ENCODE measurements around the gene C16orf96.

C16orf96 gene

DNA sequence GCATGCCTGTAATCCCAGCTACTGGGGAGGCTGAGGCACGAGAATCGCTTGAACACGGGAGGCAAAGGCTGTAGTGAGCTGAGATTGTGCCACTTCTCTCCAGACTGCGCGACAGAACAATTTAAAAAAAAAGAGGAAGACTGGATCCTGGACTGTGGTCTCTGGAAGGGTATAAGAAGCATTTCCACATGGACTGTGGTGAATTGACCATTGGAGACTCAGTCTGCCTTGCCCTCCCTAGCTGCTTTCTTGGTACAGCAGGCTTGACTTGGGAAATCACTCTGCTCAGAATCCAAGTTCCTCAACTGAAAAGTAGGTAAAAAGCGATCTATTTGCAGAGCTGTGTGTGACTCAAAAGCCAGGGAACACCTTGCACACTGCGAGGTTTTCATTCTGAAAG is 67.5 kb downstream of the C16orf96 start:
- DNase-seq = no peak

DNA sequence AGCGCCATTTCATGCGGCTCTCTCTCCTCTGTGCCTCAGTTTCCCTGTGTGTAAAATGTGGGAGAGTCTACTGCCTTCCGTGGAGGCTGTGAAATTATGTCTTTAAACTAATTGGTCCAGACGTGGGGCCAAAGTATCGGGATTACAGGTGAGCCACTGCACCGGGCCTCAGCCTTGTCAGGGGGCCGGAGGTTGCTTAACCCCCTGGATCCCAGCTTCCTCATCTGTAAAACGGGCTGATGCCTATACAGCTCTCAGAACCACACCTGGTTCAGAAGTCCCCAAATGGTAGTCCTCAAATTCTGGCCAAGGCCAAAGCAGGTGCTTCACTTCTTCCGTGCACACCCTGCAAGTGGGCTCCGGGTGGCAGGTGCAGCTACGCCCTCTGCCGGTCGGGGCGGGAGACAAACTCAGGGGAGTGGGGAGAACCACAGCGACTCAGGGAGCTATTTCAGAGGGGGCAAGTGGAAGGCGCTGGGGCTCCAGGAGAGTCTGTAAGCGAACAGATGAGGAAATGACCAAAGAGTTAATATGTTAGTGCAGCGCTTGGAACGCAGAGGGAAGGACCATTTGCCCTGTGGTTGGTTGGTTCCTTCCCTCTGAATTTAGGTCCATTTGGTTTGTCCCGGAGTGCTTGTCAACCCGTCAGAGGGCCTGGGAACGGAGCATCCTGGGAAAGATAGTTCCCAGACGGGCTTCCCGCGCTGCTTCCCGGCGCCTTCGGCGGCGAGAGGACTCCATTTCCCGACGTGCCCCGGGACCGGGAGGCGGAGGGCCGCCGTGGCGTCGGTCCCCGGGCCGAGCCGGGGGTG is 68.1 kb downstream of the C16orf96 start, which contains the start of gene MGRN1:
MGRN1 (plus strand) TSS at position 812 of the 812 bp plus-strand sequence. CDS start 135 bp downstream, outside the sequence.
- DNase-seq = peak; percentile 92

DNA sequence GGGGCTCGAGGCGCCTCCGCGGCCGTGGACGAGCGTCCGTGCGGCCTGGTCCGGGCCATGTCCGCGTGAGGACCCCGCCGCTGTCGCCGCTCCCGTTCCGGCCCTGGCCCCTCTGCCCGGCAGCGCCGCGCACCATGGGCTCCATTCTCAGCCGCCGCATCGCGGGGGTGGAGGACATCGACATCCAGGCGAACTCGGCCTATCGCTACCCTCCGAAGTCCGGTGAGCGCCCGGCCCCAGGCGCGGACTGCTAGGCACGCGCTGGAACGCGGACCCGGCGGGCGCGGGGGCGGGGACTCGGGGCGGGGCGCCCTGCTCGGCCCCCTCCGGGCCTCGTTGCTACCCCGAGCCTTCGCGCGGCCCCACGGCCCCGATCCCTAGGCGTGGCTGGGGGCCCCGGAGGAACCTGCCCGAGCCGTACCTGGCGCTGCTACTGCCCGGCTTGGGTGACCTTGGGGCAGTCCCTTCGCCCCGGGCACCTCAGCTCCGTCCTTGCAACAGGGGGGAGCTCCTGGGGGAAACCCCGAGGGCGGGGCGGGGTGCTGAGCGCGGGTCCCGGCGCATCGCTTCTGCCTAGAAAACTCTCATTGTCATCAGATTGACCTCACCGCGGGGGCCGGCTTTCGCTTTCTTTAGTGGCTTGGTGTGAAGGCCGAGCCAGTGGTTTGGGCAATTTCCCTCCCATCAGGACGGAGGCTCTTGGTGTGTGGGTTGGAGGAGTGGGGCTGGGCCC is 68.9 kb downstream of the C16orf96 start:
- DNase-seq = peak; percentile 51

DNA sequence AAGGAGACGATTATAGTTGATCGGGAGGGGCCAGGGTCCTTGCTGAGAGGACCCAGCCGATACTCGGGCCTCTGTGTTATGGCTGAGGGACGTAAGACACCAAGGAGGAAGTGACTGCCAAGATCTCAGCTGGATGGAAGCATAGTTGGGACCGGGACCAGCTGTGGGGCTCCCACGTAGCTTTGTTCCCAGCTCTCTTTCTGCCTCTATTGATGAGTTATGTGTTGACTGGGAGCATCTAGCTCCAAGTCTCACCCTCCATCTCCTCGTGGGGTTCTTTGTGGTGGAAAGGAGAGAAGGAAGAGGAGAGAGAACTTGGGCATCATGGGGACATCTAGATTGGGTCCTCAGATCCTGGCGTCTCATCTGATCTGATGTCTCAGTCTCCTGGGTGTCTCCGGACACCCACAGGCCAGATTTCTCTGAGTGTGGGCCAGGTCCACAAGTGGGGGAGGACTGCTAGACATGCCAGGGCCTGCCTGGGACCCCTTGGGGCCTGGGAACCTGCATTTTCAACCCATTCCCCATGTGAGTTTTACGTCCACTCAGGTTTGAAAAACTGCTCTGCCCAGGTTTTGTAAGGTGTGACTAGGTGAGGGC is 69.5 kb downstream of the C16orf96 start:
- DNase-seq = no peak

DNA sequence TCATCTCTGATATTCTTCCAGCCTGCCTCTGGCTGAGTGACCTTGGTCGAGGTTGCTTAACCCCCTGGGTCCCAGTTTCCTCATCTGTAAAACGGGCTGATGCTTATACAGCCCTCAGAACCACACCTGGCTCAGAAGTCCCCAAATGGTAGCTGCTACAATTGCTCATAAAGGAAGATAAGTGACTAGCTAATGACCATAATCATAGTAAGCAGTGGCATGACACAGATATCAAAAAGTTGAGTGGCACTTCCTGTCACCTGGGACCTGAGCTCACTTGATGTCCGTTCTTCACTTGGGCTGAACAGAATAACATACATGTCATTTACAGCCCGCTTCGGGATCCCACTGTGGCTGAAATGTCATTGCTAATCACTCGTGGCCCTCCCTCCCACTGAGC is 70.3 kb downstream of the C16orf96 start:
- DNase-seq = no peak

DNA sequence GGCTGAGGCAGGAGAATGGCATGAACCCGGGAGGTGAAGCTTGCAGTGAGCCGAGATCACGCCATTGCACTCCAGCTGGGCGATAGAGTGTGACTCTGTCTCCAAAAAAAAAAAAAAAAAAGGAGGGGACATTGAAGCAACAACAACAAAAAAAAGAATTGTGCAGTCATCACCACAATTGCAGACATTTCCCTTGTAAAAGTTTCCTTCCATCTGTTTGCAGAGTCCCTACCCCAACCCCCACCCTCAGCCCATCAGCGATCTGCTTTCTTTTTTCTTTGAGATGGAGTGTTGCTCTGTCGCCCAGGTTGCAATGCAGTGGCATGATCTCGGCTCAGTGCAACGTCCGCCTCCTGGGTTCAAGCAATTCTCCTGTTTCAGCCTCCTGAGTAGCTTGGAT is 72.1 kb downstream of the C16orf96 start:
- no peak for DNase-seq

DNA sequence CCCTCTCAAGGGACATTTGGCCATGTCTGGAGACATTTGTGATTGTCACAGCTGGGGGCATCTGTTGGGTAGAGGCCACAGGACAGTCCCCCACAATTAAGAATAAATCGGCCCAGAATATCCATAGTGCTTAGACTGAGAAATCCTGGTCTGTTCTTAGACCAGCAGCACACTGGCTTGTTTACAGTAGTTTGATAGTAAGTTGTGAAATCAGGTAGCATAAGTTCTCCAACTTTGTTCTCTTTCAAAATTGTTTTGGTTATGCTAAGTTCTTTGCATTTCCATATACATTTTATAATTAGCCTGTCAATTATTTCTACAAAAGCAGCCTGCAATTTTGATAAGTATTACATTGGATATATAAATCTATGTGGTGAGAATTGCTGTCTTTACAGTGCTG is 75.3 kb downstream of the C16orf96 start:
- no peak for DNase-seq

DNA sequence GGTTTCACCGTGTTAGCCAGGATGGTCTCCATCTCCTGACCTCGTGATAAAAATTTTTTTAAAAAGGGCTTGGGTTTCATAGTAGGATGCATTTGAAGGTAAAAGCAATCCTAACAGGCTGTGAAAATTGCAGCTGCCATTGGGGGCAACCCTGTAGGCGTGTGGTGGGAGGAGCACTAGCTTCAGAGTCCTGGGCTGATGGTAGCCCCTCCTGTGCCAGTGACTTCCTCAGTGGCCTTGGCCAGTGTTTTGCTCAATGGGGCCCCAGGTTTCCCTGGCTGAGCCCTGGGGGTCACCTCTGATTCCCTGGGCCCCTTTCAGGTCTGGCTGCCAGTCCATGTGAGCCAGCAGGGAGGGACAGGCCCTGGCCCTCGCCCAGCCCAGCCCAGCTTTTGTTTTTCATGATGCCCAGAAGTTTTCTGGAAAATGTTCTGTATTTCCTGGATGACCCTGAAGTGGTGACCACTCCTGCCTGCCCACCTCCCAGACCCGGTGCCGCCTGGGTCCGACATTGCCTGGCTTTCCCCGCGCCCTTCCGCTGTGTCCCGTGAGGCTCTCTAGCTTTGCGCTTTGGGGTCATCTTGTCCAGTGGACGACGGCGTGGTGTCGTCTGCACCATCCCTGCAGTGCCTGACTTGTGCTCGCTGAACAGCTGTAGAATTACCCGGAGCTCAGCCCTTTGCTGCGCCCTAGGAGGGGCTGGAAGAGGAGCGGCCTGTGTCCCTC is 77.9 kb downstream of the C16orf96 start:
- DNase-seq = no peak

DNA sequence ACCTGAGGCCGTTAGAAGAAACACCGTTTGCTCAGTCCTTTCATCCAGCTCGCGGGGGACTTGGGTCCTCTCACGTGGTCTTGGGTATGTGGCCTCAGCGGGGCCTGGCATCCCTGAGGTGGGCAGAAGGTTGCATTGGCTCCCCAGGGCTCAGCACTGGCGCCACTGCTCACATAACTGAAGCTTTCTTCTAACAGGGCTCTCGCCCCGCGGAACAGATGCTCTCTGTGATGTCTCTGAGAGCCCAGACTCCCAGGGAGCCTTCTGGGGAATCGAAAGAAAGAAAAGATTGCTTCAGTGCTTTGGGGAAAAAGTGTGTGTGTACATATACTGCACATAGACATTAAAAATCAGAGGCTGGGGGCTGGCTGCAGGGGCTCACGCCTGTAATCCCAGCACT is 78.6 kb downstream of the C16orf96 start:
- no peak for DNase-seq

DNA sequence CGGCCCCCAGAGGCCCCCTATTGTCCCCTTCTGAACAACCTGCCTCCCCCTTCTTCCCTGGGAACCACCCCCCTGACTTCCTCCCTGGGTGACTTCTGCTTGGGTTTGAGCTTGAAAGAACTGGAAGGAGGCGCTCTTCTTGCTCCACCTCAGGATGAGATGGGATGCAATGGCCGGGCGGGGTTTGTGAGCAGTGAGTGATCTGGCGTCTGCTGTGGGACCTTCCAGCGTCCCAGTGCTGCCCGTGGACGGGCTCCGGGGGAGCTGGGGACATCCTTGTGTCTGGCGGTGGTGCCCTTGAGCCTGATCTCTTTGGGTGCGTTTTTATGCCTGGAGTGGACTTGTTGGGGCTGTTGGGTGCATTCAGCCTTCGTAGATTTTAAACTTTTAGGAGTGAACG is 80.1 kb downstream of the C16orf96 start:
- DNase-seq = no peak

DNA sequence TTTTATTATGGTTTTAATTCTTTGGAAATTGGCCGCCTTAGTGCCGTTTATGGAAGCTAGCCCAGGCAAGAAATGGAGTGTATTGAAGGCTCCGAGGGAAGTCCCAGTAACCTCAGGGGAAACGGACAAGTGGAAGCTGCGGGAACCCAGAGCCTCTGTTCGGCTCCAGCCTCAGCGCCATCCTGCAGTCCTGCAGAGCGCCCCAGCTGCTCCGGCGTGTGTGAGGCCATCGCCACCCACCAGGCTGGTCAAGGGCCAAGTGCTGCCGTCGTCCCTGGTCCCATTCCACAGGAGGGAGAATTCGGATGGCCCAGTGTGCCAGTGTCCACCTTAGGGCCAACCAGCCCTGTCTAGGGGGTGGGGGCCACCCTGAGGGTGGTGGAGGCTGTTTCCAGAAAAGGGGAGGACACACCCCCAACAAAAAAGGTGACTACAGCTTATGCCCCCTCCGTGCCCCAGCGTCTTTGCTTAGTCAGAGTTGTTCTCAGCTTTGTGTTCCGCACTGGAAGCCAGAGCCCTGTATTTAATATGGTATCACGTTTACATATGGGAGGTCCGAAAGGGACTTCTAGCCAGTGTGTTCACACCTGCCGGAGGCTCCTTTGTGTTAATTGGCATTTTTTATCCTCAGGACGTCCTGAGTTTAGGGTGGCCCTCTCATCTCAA is 81.5 kb downstream of the C16orf96 start:
- DNase-seq = no peak

DNA sequence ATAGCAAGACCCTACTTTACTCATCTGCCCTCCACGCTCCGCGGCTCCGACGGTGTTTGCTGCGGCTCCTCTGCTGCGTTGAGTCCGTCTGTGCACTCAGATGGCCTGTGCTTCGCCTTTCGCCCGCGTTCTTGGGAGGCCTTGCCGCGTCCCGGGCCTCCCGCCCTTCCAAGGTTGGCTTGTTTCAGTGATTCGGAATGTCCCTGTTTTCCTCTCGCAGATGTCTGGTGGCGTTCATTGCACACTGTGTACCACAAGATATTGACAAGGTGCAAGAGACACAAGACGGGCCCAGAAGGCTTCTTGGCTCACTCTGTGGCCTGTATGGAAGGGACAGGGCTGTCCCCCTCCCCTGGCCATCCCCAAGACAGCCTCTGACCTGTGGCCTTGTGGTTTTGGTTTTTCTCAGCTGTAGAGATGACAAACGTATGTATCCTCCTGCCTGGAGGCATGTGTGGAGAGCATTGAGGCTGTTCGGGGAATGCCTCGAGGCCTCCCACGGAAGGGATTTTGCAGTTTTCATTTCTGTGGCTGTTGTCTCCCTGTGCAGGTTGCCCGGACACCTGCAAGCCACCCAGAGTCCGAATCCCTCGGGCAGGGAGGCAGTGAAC is 83.9 kb downstream of the C16orf96 start:
- DNase-seq = no peak

DNA sequence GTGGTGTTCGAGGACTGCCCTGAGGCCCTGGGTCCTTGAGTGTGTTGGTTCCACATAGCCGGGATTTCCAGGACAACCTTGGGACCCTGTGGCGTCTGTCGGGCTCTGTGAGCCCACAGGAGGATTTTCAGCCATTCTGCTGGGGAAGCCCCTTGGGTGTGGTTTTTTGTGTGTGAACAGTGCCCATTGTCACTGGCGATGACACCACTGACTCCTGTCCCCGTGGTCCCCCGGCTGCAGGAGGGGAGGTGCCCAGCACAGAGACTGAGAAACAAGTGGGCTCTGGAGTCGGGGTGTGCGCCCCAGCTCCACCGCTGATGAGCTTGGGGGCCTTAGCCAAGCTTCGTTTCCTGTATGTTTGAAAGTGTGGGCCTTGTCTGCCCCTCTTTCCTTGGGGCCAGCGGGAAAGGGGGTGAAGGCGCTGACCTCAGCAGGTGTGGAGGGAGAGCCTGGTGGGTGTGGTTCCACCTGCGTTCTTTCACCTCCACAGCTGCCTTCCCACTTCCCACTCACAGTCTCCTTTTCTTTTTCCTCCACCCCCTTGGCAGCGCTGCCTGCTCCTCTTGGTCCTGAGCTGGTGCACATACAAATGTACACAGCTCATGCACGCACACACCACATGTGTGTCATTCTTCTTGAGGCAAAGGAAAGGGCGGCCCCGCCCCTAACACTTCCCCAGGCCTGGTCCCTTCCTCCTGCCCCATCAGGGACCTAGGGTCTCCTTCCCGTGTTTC is 84.6 kb downstream of the C16orf96 start:
- DNase-seq = no peak

DNA sequence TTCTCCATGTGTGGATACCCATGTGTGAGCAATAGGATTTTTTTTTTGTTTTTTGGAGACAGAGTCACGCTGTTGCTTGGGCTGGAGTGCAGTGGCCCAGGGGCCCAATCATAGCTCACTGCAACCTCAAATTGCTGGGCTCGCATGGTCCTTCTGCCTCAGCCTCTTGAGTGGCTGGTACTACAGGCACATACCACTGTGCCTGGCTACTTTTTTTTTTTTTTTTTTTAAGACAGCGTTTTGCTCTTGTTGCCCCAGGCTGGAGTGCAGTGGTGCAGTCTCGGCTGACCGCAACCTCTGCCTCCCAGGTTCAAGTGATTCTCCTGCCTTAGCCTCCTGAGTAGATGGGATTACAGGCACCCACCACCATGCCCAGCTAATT is 85.2 kb downstream of the C16orf96 start:
- no peak for DNase-seq

DNA sequence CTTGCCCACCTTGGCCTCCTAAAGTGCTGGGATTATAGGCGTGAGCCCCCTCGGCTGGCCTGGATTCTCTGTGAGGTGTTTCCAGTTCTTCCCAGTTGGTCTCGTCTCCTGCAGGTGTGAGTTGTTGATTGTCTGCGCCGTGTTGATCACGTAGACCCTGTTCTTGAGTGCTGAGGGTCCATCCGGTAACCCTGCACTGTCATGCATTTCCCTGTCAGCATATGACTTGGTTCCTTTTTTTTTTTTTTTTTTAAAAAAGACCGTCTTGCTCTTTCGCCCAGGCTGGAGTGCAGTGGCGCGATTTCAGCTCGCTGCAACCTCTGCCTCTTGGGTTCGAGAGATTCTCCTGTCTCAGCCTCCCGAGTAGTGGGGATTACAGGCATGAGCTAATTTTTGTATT is 85.8 kb downstream of the C16orf96 start:
- no peak for DNase-seq

DNA sequence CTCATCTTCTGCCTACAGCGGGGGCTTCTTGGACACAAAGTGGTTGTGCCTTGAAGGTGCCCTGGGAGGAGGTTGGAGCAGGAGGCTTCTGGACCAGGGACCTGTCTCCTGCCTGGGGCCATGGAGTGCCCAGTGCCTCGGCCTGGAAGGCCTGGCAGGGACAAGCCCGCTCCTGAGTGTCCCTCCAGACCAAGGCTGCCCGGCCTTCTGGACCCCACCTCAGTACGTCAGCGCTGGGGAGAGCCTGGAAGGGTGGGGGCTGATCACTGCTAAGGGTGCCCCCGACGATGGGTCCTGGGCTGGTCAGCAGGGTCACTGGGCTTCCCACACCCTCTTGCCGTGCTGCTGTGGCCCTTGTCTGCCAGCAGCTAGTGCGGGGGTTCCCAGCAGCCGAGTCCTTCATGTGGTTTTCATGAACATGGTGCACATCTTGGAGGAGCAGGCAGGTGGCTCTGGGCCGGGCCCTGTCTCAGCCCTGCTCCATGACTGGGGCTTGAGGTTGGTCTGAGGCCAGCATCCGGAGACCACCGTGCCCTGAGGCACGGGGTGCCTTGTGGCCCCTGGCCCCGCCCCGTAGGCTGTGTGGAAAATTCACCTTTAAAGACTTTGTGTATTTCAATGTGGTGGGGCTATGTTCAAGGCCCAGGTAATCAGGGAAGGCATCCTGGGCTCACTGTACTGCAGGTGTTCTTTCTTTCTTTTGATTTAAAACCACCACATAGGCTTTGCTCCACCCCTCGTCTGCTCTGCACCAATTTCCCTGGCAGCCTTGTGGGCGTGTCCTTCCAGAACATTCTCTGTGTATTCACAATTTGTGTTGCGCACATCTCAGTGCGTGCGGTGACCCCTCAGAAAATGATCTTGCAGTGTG is 90.9 kb downstream of the C16orf96 start:
- DNase-seq = no peak

DNA sequence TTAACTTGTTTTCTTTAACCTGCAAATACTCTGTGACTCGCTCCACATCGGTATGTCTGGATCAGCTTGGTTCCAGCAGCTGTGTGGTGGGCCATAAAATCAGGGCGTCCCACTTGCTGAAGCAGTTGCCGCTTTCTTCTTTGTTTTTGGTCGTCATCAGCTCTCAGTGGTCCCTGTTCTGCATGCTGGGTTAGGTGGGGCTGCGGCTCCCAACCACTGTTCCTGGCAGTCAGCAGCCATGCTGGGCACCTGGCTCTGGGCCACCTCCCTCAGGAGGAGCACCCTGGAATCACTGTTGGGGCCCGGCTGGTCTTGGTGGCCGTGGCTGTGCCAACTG is 91.5 kb downstream of the C16orf96 start:
- no peak for DNase-seq

DNA sequence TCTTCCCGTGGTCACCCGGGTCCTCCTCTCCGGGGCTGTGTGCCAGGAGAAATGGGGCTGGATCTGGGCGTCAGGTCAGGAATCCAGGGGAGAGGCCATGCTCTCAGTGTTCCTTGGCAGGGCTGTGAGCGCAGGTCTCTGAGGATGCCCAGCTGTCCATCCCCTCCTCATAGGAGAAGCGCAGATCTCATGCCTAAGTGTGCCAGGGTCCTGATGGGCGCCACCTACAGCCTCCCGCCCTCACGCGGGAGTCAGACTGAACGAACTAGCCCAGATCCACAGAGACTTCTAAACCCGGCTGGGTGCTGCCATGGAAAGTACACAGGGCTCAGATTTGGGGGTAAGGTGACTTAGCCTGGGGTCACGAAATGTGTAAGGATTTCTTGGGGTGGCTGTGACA is 92.8 kb downstream of the C16orf96 start:
- DNase-seq = no peak

DNA sequence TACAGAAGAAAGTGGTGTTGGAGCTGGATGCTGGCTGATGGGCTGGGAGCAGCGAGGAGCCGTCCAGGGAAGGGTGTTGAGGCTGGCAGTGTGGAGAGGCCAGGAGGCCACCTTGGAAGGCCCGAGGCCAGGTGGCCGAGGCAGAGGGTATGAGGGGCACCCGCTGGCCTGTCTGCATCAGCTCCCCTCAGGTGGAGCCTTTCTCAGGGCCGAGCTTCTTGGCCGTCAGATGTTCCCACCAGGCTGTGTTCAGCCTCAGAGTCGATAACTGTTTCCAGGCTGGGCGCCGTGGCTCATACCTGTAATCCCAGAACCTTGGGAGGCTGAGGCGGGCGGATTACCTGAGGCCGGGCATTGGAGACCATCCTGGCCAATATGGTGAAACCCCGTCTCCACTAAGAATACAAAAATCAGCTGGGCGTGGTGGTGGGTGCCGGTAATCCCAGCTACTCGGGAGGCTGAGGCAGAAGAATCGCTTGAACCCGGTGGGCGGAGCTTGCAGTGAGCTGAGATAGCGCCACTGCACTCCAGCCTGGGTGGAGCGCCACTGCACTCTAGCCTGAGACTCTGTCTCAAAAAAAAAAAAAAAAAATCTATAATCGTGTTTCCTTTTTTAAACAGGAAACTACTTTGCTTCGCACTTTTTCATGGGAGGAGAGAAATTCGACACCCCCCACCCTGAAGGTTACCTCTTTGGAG is 93.8 kb downstream of the C16orf96 start:
- DNase-seq = no peak
